Tibial nerve (tissue), 4 donors: ENCODE data around the gene SHLD1.

Source experiments
- EP300 ChIP-seq, 2 donors: sonication (generic); formaldehyde crosslinking; IDR thresholded peaks; one replicate each; pipeline ENCODE4 v1.6.1; 2017; ENCODE audit warnings: antibody characterized with exemption in 2 of 2, mild to moderate bottlenecking in 1 of 2
- POLR2A ChIP-seq, 2 donors: fragments of 450-650 bp; IDR thresholded peaks; one replicate each; pipeline ENCODE4 v1.6.1; 2017; ENCODE audit warnings: antibody characterized with exemption in 2 of 2, mild to moderate bottlenecking in 2 of 2, moderate library complexity in 2 of 2
- TF ChIP-seq, protein P1 (sequence below), 5 experiments: fragments of 200-600 bp in 3 of 5; fragments of 450-650 bp in 2 of 5; sonication (generic) in 3 of 5; IDR thresholded peaks; one replicate each; pipeline ENCODE4 v1.5.1; 2016 to 2019; ENCODE audit warnings: antibody characterized with exemption in 5 of 5, mild to moderate bottlenecking in 3 of 5, moderate library complexity in 2 of 5

DNA sequence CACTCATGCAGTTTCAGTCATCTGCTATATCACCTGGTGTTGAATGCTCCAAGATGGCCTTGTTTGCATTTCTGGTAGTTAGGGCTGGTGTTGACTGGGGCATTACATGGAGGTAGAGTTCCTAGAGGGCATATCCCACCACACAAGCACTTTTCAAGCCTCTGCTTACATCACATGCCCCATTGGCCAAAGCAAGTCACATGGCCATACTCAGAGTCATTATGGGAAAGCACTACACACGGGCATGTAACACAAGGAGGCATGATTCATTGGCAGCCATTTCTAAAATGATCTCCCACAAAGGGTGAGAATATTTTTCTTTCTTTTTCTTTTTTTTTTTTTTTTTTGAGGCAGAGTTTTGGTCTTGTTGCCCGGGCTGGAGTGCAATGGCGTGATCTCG lies 126.9 kb downstream of the SHLD1 start:
- no peak for TF ChIP-seq EP300 (IDR thresholded peaks at IDR 0.05)
- TF ChIP-seq, protein P1, sequence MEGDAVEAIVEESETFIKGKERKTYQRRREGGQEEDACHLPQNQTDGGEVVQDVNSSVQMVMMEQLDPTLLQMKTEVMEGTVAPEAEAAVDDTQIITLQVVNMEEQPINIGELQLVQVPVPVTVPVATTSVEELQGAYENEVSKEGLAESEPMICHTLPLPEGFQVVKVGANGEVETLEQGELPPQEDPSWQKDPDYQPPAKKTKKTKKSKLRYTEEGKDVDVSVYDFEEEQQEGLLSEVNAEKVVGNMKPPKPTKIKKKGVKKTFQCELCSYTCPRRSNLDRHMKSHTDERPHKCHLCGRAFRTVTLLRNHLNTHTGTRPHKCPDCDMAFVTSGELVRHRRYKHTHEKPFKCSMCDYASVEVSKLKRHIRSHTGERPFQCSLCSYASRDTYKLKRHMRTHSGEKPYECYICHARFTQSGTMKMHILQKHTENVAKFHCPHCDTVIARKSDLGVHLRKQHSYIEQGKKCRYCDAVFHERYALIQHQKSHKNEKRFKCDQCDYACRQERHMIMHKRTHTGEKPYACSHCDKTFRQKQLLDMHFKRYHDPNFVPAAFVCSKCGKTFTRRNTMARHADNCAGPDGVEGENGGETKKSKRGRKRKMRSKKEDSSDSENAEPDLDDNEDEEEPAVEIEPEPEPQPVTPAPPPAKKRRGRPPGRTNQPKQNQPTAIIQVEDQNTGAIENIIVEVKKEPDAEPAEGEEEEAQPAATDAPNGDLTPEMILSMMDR (IDR thresholded peaks at IDR 0.05), result no peak
- no peak for TF ChIP-seq POLR2A (IDR thresholded peaks at IDR 0.05)
